OCI-LY3 (cell line): ENCODE results near the gene FCN1.

Experiments used
- CTCF ChIP-seq: fragments of 200-600, 300-600 bp; sonication (generic); IDR thresholded peaks from 2 replicates; pipeline ENCODE4 v1.5.1; 2014; ENCODE audit warnings: antibody characterized with exemption, low read length, low read depth
- EZH2phosphoT487 ChIP-seq: fragments of 200-600 bp; shearing (Covaris generic); IDR thresholded peaks from 2 replicates; pipeline ENCODE4 v1.6.1; 2018; ENCODE audit warnings: antibody characterized with exemption, mixed run types, low read depth

GRCh38 chr9:134935701-134936345 lies 18.1 kb upstream of the FCN1 start:
- TF ChIP-seq CTCF (0 out of 2 replicates have a peak, but pooled peaks have one; percentile 4), EZH2phosphoT487 (no peak)
